Right lobe of liver (tissue), 4 donors: ENCODE measurements around the gene LYPD3.

Experiments used
- POLR2A ChIP-seq: fragments of 450-650 bp; IDR thresholded peaks from one replicate; pipeline ENCODE4 v1.6.1; 2017; ENCODE audit warnings: antibody characterized with exemption, mild to moderate bottlenecking
- TF ChIP-seq, protein P1 (sequence below), 4 donors: fragments of 200-600 bp in 3 of 4; fragments of 450-650 bp in 1 of 4; IDR thresholded peaks; one replicate each; pipeline versions ENCODE4 v1.5.1 to v1.8.0; 2016 to 2022; ENCODE audit warnings: antibody characterized with exemption in 4 of 4, mild to moderate bottlenecking in 2 of 4
- donor health status: DM: no; HTN: no; CAD: no.
- donor health status: DM: no; HTN: no; CAD: no.
- donor health status: DM: no; HTN: yes; CAD: no.

DNA sequence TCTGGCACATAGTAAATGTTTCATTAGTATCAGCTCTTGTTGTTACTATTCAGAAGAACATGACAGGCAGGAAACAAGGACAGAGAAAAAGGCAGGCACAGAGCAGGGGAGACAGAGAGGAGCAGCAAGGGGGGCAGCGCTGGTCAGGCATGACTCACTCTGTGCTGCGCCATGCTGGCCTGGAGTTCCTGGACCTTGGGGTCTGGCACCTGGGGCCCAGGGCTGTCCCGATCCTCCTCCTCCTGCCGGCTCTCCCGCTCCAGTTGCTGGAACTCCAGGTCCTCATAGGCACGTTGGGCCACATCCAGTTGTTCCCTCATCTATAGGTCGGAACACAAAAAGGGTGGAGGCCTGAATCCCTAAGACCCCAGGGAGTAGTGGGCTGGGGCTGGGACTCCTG is 31.6 kb upstream of the LYPD3 start:
- TF ChIP-seq POLR2A = no peak
- TF ChIP-seq, protein P1, sequence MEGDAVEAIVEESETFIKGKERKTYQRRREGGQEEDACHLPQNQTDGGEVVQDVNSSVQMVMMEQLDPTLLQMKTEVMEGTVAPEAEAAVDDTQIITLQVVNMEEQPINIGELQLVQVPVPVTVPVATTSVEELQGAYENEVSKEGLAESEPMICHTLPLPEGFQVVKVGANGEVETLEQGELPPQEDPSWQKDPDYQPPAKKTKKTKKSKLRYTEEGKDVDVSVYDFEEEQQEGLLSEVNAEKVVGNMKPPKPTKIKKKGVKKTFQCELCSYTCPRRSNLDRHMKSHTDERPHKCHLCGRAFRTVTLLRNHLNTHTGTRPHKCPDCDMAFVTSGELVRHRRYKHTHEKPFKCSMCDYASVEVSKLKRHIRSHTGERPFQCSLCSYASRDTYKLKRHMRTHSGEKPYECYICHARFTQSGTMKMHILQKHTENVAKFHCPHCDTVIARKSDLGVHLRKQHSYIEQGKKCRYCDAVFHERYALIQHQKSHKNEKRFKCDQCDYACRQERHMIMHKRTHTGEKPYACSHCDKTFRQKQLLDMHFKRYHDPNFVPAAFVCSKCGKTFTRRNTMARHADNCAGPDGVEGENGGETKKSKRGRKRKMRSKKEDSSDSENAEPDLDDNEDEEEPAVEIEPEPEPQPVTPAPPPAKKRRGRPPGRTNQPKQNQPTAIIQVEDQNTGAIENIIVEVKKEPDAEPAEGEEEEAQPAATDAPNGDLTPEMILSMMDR (IDR thresholded peaks at IDR 0.05) = no peak
